Activated T-helper 1 cell treated with anti-CD3 and anti-CD28 coated beads, Interleukin-2, amount 50 U/mL, for 16 hours (primary cell): Measurements from ENCODE around the gene MBOAT2.
"Not testable (repeated sequence)": the region's sequence is repeated elsewhere in the genome, so short reads cannot be mapped to it uniquely, and the experiment has no call there.

Experiments
- DNase-seq, 2 donors: peaks; one replicate each; pipeline ENCODE4 v3.0.0-alpha.2; 2020; ENCODE audit warnings: low read depth in 1 of 2, low spot score in 1 of 2

MBOAT2 gene

GRCh38 chr2:8993902-8994278 is 9.6 kb downstream of the MBOAT2 start:
- no peak for DNase-seq

GRCh38 chr2:8993196-8993901 is 10.1 kb downstream of the MBOAT2 start:
- DNase-seq, result no peak

GRCh38 chr2:8992643-8993042 is 10.8 kb downstream of the MBOAT2 start:
- DNase-seq, result no peak

GRCh38 chr2:8989536-8990079 is 13.9 kb downstream of the MBOAT2 start:
- no peak for DNase-seq

GRCh38 chr2:8987410-8987809 is 16.1 kb downstream of the MBOAT2 start:
- no peak for DNase-seq

- no peak for DNase-seq
These were observed 17.0 kb downstream of the MBOAT2 start for GRCh38 chr2:8986327-8986976.

GRCh38 chr2:8985561-8986326 is 17.7 kb downstream of the MBOAT2 start:
- DNase-seq, result no peak

- DNase-seq, result no peak
These were observed 18.6 kb downstream of the MBOAT2 start for GRCh38 chr2:8984855-8985254.

- DNase-seq, result no peak
These were observed 19.3 kb downstream of the MBOAT2 start for GRCh38 chr2:8984157-8984556.

GRCh38 chr2:8983571-8983970 is 19.9 kb downstream of the MBOAT2 start:
- DNase-seq, result no peak

GRCh38 chr2:8981876-8982275 is 21.6 kb downstream of the MBOAT2 start:
- no peak for DNase-seq

- no peak for DNase-seq
These were observed 23.4 kb downstream of the MBOAT2 start for GRCh38 chr2:8980096-8980495.

GRCh38 chr2:8977758-8978157 is 25.7 kb downstream of the MBOAT2 start:
- DNase-seq, result no peak

- DNase-seq, result no peak
These were observed 26.8 kb downstream of the MBOAT2 start for GRCh38 chr2:8976442-8977259.

GRCh38 chr2:8974016-8974415 is 29.5 kb downstream of the MBOAT2 start:
- no peak for DNase-seq

- DNase-seq, result not testable (repeated sequence)
These were observed 30.5 kb downstream of the MBOAT2 start for GRCh38 chr2:8973017-8973416.

- not testable (repeated sequence) for DNase-seq
These were observed 30.9 kb downstream of the MBOAT2 start for GRCh38 chr2:8972535-8972934.

- DNase-seq, result not testable (repeated sequence)
These were observed 34.1 kb downstream of the MBOAT2 start for GRCh38 chr2:8969348-8969747.

- DNase-seq, result no peak
These were observed 37.2 kb downstream of the MBOAT2 start for GRCh38 chr2:8966123-8966908.
